Inflammatory macrophage (primary cell): ENCODE measurements around the gene PHGDH.
"Not testable (repeated sequence)": the region's sequence is repeated elsewhere in the genome, so short reads cannot be mapped to it uniquely, and the experiment has no call there.

Experiments used
- DNase-seq, 2 donors: peaks; one replicate each; pipeline ENCODE4 v3.0.0-alpha.2; 2020 to 2022

Gene PHGDH

DNA sequence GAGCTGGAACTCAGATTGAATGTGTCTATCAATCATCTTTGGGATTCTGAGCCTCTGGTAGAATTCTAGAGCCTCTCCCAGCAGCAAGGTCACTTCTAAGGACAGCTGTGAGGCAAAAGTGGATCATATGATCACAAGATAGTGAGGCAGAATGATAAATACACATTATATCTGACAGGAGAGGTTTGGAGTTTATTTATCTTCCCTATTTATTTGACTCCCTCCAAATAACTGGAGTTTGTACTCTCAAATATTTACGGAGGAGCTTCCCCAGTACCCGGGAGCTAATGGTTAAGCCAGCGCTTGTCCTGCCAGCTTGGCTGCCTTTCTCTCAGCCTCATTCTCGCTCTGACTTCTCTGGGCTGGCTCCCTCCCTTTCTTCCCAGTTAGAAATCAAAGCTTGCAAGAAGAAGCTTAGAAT is 54.6 kb downstream of the PHGDH start:
- DNase-seq: no peak

DNA sequence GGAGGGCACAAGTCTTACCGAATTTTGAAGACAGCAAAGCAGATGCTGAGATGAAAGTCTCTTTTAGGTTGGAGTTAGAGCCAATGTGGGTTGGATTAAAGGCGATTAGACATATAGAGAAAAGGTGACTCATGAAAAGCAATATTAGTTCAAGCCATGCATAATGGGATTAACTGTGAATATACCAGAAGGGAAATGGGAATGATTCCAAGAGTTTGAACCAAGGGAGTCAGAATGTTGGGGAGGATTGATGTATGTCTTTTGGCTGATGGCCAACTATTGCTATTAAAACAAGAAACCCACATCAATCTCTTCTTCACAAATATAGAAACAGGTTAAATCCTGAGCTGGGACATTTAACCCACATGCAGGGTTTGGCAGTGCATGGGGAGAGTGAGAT is 55.8 kb downstream of the PHGDH start:
- no peak for DNase-seq

DNA sequence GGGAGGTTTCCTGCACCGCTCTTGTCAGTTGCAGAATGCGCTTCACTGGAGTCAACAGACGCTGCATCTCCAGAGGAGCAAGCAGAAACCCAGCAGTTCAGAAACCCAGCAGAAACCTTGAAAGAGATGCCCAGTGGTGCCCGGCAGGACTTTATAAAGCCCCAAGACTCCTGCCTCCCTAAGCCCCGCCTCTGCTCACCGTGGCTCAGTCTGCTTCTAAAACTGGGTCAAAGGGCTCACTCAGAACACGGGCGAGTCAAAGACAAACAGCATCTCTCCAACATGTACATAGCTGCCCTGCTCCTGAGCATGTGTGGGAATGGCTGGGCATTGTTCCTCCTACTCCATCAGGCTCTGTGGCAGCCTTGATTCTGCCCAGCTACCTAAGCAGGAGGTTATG is 57.0 kb downstream of the PHGDH start, which contains the start of gene HMGCS2:
TSS of gene HMGCS2 (minus strand) at position 128 of the 400 bp plus-strand sequence. CDS start at position 67, 61 bp downstream.
- DNase-seq: no peak

DNA sequence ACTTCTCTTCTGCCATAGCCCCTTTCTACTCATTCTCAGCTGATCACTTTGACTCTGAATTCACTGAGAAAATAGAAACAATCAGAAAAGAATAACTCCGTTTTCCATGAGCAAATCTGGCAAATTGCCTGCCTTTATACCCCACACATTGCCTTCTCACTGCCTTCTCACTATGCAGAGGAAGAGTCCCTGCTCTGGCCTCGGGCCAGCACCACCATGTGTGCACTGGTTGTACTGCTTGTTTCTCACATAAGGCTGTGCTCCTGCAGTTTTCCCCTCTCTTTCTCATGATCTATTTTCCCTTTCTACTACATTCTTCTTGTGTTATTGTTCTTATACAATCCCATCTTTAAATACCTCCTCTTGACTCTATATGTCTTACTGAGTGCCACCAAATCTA is 59.3 kb downstream of the PHGDH start:
- no peak for DNase-seq

DNA sequence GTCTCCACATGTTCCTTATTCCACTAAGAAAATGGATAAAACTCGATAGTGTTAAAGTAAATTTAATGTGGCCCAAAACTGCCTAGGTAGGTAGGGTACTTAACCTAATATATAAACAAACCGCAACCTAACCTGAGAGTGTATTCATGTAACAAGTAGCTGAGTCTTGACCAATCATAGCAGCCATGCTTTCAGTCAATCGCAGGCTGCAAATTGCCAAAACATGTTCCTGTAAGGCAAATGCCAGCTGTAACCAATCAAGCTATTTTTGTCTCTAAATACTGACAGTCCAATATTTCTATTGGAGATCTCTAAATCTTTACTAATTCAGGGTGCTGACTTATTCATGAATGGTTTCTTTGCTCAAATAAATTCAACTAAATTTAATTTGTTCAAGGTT is 60.0 kb downstream of the PHGDH start:
- no peak for DNase-seq

DNA sequence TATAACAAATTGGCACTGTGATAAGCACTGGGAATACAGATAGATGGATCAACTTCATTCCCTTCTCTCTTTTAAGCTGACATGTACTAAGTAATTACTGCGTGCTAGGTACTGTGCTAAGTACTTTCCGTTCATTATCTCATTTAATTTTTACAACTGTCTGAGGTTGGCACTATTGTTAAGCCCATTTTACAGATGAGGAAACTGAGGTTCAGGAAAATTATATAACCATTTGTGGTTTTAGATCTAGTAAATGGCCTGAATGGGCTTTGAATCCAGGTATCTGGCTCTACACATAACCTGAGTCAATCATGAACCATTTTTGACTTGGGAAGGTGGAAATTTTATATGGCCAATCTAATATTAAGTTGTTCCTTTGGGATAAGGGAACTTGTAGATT is 60.6 kb downstream of the PHGDH start:
- no peak for DNase-seq

DNA sequence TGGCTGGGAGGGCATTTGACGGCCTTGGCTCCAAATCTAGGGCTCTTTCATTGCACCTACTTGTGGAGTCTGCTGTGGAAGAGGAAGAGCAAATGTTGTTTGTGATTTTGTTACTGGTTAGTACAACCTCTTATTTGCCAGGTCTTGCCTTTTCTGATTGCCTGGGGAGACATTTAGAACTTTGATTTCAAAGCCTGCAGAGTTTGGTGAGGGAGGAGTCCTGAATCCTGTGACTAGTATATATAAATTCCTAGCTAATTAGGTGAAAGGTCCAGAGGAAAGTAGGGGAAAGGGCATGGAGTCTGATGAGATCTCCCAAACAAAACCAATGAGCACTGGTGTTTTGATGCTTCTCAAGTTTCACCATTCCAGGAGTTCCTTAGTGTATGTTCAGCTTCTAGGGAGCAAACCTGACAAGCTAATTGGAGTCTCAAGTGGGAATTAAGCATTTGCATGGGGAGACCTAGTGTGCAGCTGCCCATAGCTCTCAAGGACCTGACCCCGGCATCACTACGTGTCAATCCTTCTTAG is 62.0 kb downstream of the PHGDH start:
- DNase-seq: no peak

DNA sequence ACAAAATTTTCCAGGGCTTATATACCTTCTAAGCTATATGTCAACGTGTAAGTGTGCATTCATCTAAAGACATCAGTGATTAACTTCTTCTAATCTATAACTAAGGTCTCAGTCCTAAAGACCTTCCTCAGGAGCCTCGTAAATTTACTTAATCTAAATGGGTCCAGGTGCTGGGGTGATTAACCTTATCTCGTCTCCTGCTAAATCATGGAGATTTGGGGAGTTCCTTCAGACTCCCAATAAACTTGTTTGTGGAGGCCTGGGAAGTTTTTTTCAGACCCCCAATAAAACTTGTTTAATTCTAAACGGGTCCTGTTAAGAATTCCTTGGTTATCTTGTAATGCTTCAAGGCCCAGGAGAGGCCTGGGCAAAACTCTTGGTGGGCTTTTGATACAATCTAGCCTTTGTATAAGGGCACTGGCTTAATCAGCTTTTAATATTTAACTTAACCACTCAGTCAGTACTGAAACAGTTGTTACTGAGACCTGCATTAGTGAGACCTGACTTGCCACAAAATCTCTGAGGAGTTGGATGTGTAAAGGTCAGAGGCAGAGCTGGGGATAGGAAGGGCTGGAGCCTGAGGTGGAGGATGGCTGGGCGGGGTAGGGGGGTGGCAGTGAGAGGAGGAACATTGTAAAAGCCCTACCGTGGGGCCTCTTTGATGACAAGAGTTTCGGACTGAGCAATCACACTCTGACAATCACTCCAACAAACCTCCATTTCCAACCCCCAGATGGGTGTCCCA is 63.2 kb downstream of the PHGDH start:
- DNase-seq: no peak

DNA sequence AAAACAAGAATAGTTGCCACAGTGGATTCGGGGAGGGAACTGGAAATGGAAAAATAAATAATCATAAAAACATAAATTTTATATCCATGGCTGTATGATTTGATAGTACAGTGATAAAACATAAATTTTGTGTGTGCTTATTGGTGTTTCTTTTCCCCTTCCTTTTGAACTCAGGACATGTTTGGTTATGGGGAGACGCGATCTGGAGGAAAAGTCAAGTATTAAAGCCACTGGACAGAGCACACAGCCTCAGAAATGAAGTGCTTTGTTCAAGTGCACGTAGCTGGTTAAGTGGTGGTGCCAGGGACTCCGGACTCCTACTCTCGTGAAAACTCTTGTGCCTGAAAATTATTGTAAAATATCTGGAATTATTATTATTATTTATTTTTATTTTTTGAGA is 66.6 kb downstream of the PHGDH start:
- no peak for DNase-seq

DNA sequence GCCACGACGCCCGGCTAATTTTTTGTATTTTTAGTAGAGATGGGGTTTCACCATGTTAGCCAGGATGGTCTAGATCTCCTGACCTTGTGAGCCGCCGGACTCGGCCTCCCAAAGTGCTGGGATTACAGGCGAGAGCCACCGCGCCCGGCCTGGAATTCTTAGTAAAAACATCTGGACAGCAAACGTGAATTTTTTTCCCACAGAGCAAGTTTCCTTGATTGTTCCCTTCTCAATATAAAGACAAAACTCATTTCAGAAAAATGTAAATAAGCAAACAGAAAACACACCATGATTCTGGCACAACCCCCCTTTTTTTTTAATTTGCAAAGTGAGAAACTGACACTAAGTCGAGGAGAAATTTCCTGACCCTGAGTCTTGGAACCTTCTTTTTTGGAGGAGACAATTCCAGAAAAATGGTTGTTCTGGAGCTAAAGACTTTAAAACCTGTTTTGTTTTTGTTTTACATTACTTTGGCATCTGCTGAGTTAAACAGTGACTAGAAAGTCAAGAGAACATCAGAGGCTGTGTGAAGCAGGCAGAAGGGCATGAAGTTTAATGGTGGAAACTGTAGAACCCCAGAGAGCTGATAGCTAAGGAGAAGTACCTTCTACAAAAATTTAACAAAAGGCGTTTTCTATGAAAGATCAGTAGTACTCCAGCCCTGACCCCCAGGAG is 67.3 kb downstream of the PHGDH start:
- DNase-seq: no peak

DNA sequence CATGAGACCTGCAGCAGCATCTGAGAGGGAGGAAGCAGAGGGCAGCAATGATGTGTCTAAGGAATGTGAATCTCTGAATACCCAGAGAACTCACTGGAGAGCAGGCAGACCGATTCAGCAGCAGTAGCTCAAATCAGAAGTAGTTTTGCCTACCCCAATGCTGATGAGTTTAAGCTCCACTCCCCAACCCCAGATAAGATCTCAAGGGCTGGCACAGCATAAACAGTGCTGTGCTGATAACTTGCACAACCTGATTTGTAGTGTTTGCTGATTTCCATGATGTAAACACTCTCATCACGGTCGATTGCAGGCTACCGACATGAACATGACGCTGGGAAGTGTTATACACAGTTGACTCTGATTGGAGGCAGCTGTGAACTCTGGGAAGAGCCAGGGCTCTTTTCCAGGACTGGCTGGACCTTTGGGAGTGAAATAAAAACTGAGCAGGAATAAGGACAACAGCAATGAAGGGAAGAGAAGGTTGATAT is 68.2 kb downstream of the PHGDH start:
- no peak for DNase-seq

DNA sequence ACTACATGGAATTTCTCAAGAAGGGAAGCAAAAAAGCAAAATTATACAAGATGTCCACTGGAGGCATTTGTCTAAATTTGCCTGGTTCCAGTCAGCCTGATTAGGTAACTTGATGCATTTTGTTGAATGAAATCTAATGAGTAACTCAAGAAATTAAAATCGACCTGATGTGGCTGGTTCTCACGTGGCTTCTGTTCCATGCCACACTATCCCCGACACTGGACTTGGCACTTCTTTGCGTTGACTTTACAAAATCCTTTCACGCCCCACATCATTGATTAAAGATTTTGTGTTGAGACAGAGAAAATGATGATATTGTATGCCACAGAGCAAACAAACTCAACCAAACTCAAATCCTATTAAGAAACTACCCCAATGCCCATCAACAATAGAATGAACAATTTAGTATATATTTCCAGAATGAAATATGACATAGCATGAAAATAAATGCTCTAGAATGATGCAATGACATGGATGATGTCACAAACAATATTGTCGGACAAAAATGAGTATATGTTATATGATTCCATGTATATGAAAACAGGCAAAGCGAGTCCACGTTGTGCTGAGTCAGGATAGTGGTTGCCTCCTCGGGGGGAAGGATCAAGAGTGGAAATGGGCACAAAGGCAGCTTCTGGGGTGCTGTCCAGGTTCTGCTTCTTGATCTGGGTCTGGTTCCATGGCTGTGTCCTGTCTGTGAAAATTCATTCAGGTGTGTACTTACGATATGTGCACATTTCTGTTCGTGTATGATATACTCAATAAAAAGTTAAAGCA is 69.9 kb downstream of the PHGDH start:
- DNase-seq: no peak

DNA sequence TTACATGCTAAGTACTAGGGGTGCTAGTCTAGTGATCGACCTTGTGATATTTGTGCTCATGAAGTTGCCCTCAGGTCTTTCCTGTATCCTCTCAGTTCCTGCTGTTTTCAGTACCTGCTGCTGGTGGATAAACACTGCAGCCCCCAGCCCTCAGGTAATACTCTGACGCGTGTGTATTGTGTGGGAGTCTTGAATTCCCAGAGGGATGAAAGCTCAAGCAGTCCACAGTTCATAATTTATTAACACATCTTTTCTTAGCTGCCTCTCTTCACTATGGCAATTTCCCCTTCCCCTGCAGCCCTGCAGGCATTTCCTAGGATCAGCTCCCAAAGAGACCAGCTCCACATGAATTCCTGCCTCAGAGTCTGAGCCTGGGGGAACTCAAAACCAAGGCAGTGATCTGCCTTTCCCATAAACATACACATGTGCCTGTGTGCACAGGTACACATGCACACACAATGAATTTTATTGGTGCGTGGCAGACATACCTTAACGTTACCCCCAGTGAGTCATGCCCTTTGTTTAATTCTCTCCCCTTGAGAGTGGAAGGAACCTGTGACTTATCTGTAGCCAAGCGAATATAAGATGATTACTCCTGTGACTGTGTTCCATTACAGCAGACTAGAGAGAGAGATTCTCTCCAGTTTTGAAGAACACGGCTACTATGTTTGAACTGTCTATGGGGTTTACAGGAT is 71.0 kb downstream of the PHGDH start:
- DNase-seq: no peak

DNA sequence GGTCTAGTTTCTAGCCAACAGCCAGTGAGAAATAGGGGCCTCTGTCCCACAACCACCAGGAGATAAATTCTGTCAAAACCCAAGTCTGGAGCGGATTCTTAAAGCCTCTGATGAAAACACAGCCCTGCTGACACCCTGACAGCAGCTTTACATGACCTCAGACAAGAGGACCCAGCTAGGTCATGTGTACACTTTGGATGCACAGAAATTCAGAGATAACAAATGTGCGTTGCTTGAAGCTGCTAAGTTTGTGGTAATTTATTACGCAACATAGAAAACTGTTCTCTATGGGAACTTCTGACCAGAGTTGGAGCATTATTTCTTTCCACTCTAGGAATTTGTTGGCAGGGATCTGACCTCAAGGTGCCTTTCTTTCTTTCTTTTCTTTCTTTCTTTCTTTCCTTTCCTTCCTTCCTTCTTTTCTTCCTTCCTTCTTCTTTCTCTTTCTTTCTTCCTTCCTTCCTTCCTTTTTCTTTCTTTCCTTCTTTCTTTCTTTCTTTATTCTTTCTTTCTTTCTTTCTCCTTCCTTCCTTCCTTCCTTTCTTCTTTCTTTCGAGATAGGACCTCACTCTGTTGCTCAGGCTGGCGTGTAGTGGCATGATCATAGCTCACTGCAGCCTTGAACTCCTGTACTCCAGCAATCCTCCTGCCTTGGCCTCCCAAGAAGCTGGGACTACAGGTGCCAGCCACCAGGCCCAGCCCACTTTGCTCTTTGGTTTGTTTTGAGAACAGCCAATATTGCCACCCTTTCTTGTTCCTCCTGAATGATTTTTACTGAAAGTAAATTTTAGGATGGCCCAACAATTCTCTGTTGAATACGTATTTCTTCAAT is 71.8 kb downstream of the PHGDH start:
- peak; percentile 15 to 34 for DNase-seq

DNA sequence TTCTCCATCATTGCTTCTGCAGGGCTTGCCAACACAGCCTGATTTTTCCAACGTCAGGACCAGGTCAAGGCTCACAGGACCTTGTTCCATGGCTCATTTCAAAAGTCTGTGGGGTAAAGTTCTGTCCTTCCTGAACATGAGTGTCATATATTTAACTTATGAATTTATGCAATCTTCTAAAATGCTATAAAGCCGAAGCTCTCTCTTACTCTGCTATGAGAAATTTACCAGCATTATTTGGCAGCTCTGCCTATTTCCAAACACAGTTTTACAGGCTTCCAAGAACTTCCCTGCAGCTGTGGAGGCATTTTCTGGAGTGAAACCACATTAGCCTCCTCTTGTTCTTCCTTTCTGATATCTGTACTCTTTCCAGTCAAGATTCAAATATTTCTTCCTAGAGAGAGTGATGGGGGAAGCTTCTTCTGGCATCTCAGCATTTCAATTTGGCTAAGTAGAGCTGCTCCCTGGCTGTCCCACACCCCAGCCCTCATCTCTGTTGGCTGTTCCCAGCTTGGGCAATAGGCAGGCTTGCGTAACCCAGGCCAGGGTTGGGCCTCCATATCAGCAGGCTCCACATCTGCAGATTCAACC is 72.6 kb downstream of the PHGDH start:
- peak; percentile 51 to 55 for DNase-seq

DNA sequence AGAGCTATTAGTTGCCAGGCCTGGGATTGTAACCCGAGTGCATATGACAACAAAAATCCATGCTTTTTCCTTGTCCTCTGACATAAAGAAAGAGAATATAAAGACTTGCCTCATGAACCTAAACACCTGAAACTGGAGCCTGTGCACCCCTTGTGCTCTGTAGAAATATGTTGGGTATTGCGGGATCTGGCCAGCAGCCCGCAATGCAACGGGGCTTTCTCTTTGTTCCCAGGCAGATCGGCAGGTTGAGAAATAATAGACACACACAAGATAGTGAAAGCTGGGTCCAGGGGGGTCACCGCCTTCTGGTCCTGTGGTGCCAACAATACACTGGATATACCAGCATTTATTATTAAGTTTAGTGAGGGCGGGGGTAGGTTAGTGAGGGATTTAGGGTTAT is 74.3 kb downstream of the PHGDH start:
- DNase-seq: not testable (repeated sequence)

DNA sequence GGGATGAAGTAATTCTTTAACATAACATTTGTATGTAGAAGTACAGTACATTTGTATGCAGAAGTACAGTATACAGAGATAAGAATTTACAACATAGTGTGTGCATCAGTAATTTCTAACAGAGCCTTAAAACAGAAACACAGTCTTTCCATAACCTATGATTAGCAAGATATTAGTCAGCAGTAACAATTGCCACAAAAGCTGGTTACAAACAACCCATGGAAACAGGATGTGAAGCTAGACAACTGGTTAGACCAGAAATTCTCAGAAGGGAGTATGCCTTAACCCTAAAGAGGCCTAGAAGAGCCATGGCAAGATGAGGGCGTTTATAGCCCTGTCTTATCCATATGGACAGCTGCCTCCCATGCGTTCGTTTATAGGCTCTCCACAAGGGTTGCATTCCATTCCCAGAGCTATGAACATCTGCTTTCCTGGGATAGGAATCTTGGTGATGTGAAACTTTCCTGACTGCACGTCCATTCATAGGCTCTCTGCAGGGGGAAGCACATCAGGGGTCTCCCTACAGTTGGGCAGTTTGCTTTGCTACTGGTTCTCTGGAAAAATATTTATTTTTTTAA is 74.8 kb downstream of the PHGDH start:
- peak; percentile 19 to 30 for DNase-seq

DNA sequence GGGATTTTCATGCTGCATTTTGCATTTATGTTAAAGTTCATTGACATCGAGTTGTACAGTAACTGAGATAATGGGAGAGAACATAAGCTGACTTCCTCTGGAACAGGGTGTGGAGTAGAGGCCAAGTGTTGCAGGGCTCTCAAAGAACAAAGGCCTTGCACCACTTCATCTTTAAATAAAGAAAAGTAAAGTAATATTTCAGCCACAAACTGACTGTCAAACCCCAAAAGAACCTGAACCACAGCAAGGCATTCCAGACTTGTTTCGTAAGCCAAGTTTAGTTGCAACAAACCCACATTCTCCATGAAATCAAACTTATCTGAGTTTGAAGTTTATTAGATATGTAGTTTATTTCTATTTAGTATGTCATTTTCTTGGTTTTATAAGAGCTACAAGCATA is 76.0 kb downstream of the PHGDH start:
- peak in 1 of 2 donors; percentile 16 for DNase-seq

DNA sequence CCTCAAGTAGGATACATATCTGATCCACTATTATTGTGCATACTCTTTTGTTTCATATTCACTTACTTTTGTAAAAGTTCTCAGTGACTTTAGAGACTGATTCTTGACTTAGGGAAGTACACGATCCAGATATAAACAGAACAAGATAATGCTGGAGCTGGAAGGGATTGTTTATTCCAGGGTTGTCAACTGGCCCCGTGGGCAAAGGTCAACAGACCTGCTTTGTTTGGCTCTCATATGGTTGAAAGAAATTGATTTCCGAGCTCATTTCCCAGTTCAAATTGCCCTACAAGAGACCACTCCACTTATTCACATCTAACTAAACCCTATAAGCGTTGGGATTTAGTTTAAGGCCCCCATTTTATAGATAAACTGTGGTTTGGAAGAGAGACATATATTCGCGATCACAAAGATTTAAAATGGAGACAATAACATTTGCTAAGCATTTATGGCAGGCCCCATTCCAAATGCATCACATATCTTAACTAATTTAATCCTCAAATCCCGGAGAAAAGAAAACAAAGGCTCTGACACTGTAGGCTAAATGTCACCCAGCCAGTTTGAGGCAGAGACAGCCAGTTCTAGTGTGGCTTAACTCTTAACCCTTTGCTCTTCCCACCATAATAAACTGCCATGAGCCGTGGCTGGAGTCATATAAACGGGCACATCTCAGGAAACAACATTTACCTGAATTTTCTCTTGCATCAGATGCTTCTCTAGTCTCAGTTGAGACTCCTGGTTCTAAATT is 78.9 kb downstream of the PHGDH start:
- DNase-seq: no peak

DNA sequence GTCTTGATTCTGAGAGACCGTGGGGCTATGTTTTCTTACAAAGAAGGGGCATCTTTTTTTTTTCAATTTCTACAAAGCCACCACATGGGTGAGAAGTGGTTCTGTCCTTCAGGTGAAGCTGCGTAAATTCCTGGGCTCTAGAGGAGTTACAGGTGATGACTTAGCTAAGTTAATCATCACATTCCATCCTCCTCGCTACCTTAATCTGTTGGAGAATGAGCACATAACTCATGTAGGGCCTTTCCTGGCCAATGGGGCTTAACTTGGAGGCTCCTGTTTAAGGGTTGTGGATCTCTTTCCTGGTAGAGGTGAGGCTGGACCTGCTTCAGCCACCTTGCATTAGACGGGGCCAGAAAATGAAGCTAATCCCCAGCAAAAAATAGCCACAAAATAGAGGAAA is 79.6 kb downstream of the PHGDH start:
- no peak for DNase-seq
